Panc1 (cell line): Measurements from ENCODE around the gene SGPP1. TPM values are rescaled to one million over a fixed set of nuclear protein-coding genes. Genes with fewer than 3 reads are reported as not detected.

ENCODE experiments used
- ATAC-seq: fragments of 200-7000 bp; cut with Tn5 transposase; 2 replicates; pipeline ENCODE4 v1.9.1; 2020; ENCODE audit warnings: mild to moderate bottlenecking, moderate library complexity
- BruUV-seq: library from RNA; stranded (reverse); fragments of 400-500 nt; replicated peaks from 2 replicates; lab custom pipeline; 2021; lab: Mats Ljungman, UMichigan
- CTCF ChIA-PET: fragments of 300-600 bp; sonication (Branson Sonifier 250); formaldehyde crosslinking; loops from one replicate; lab custom pipeline; 2022; ENCODE audit warnings: antibody characterized with exemption; lab: Charles Lee
- POLR2A ChIA-PET: fragments of 300-600 bp; sonication (Branson Sonifier 250); formaldehyde crosslinking; loops from one replicate; lab custom pipeline; 2022; ENCODE audit warnings: antibody characterized with exemption; lab: Charles Lee
- DNase-seq: peaks from one replicate; pipeline ENCODE4 v3.0.0-alpha.2; 2010; ENCODE audit warnings: low read depth, low spot score
- H3K27ac ChIP-seq: 2 replicates; pipeline ENCODE4 v1.5.1; 2011; ENCODE audit warnings: mild to moderate bottlenecking, low read length, inconsistent platforms
- H3K27me3 ChIP-seq: fragments of 200-500 bp; sonication (Bioruptor generic); 2 replicates; pipeline ENCODE4 v1.6.0; 2014; ENCODE audit warnings: low read length, inconsistent platforms; ENCODE audit not compliant: control insufficient read depth, insufficient read depth
- H3K36me3 ChIP-seq: fragments of 200-500 bp; sonication (Bioruptor generic); 2 replicates; pipeline ENCODE4 v1.5.1; 2014; ENCODE audit warnings: inconsistent platforms, mild to moderate bottlenecking, low read length, moderate library complexity; ENCODE audit not compliant: control insufficient read depth, insufficient read depth
- H3K4me1 ChIP-seq: 2 replicates; pipeline ENCODE4 v1.5.1; 2011; ENCODE audit warnings: inconsistent platforms, mild to moderate bottlenecking, low read length, moderate library complexity; ENCODE audit not compliant: control insufficient read depth, insufficient read depth
- H3K4me3 ChIP-seq, 2 experiments: 2 replicates each; pipeline ENCODE4 v1.5.1; 2011 to 2012; ENCODE audit warnings: low read depth in 2 of 2, low read length in 2 of 2, mild to moderate bottlenecking in 2 of 2, inconsistent platforms in 1 of 2, moderate library complexity in 1 of 2
- H3K9me3 ChIP-seq: fragments of 200-500 bp; sonication (Bioruptor generic); 2 replicates; pipeline ENCODE4 v1.5.1; 2014; ENCODE audit warnings: low read depth, mild to moderate bottlenecking, inconsistent platforms, low read length, moderate library complexity; ENCODE audit not compliant: control insufficient read depth, insufficient read depth
- CTCF ChIP-seq: fragments of 450-650 bp; IDR thresholded peaks from 2 replicates; pipeline ENCODE4 v1.5.1; 2017; ENCODE audit warnings: mild to moderate bottlenecking
- POLR2AphosphoS5 ChIP-seq: IDR thresholded peaks from 2 replicates; pipeline ENCODE4 v1.6.1; 2012; ENCODE audit warnings: mild to moderate bottlenecking, low read depth, low read length, moderate library complexity
- SIN3A ChIP-seq: IDR thresholded peaks from 2 replicates; pipeline ENCODE4 v1.6.1; 2012; ENCODE audit warnings: low read depth, mild to moderate bottlenecking, low read length, moderate library complexity, borderline replicate concordance; ENCODE audit not compliant: insufficient read depth
- TCF7L2 ChIP-seq: IDR thresholded peaks from 2 replicates; pipeline ENCODE4 v1.6.1; 2011; ENCODE audit warnings: mild to moderate bottlenecking, low read depth, low read length, inconsistent platforms
- in situ Hi-C: cut with HindIII; loops from 2 replicates; pipeline ENCODE4 v1.10.0; 2016; ENCODE audit warnings: low sequenced_read_pairs, low pct_unique_long_range_greater_than_20kb
- intact Hi-C: fragments of 100-400 bp; cut with micrococcal nuclease; formaldehyde crosslinking; loops from one replicate; pipeline ENCODE4 v1.10.0; 2022; ENCODE audit not compliant: unreplicated experiment
- total RNA-seq: library from RNA; stranded (reverse); gene quantifications from one replicate; pipeline ENCODE4 v1.2.1, GENCODE V29; 2021; ENCODE audit not compliant: unreplicated experiment
- TF ChIP-seq, protein P1 (sequence below), 2 experiments: IDR thresholded peaks; 2 replicates each; pipeline ENCODE4 v1.6.1; 2011 to 2012; ENCODE audit warnings: low read depth in 2 of 2, control low read depth in 1 of 2, low read length in 1 of 2, mild to moderate bottlenecking in 1 of 2, moderate library complexity in 1 of 2; ENCODE audit not compliant: insufficient read depth in 1 of 2

Gene SGPP1
- total RNA-seq, 1 experiment from 2014 or later = 30.0 TPM

DNA sequence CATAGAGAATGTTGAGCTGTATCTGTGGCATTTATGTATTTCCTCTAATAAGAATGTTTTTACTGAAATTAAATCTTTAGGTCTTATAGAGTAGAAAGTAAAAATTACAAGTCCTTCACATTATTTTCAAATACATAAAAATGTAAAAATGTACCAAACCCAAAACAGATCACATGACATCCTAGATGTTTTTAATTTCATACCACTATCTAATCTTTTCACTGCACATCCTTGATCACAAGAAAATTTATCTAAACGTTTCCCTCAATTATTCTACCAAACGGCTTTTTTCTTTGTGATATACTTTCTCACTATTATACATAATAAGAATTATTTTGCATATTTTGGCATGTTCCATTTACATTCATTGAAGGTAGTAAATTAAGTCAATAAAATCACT lies 18.3 kb downstream of the SGPP1 start:
- Histone ChIP-seq H3K9me3 (no peaks in the 10 kb centered on the region), H3K27me3 (no peaks in the 10 kb centered on the region), H3K27ac (no peak overlapping the region), H3K36me3 (no peaks in the 10 kb centered on the region), H3K4me1 (no peaks in the 10 kb centered on the region), H3K4me3 (no peak overlapping the region)
- BruUV-seq = no TSS peak
- no peak for TF ChIP-seq SIN3A
- TF ChIP-seq TCF7L2 = no peak
- TF ChIP-seq, protein P1, sequence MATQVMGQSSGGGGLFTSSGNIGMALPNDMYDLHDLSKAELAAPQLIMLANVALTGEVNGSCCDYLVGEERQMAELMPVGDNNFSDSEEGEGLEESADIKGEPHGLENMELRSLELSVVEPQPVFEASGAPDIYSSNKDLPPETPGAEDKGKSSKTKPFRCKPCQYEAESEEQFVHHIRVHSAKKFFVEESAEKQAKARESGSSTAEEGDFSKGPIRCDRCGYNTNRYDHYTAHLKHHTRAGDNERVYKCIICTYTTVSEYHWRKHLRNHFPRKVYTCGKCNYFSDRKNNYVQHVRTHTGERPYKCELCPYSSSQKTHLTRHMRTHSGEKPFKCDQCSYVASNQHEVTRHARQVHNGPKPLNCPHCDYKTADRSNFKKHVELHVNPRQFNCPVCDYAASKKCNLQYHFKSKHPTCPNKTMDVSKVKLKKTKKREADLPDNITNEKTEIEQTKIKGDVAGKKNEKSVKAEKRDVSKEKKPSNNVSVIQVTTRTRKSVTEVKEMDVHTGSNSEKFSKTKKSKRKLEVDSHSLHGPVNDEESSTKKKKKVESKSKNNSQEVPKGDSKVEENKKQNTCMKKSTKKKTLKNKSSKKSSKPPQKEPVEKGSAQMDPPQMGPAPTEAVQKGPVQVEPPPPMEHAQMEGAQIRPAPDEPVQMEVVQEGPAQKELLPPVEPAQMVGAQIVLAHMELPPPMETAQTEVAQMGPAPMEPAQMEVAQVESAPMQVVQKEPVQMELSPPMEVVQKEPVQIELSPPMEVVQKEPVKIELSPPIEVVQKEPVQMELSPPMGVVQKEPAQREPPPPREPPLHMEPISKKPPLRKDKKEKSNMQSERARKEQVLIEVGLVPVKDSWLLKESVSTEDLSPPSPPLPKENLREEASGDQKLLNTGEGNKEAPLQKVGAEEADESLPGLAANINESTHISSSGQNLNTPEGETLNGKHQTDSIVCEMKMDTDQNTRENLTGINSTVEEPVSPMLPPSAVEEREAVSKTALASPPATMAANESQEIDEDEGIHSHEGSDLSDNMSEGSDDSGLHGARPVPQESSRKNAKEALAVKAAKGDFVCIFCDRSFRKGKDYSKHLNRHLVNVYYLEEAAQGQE (IDR thresholded peaks at IDR 0.05; ENCODE audit: insufficient read depth in 1 of 2, low read depth in 2 of 2, low read length in 1 of 2) = no peak
- TF ChIP-seq CTCF = no peak
- no peak for TF ChIP-seq POLR2AphosphoS5
- ChIA-PET POLR2A (no interaction called here), CTCF (no interaction called here)
- in situ Hi-C loops (no loop called here), intact Hi-C loops (no loop called here)
- no peak for ATAC-seq
- no peak for DNase-seq

GRCh38 chr14:63707216-63707615 lies 20.6 kb downstream of the SGPP1 start:
- no peak for TF ChIP-seq TCF7L2
- TF ChIP-seq CTCF = no peak
- TF ChIP-seq, protein P1 (IDR thresholded peaks at IDR 0.05; ENCODE audit: insufficient read depth in 1 of 2, low read depth in 2 of 2, low read length in 1 of 2) = no peak
- TF ChIP-seq SIN3A = no peak
- TF ChIP-seq POLR2AphosphoS5 = no peak
- no peaks in the 10 kb centered on the region for H3K27me3 ChIP-seq
- ATAC-seq = no peak
- H3K4me1 ChIP-seq = no peaks in the 10 kb centered on the region
- in situ Hi-C loops (no loop called here), intact Hi-C loops (no loop called here)
- H3K9me3 ChIP-seq = no peaks in the 10 kb centered on the region
- H3K27ac ChIP-seq = no peak overlapping the region
- no peak overlapping the region for H3K4me3 ChIP-seq
- ChIA-PET CTCF (no interaction called here), POLR2A (no interaction called here)
- DNase-seq = no peak
- BruUV-seq = no TSS peak
- no peaks in the 10 kb centered on the region for H3K36me3 ChIP-seq
